ENCODE results near the gene ERMP1.
"Not testable (repeated sequence)": the region's sequence is repeated elsewhere in the genome, so short reads cannot be mapped to it uniquely, and the experiment has no call there.

ERMP1 gene

DNA sequence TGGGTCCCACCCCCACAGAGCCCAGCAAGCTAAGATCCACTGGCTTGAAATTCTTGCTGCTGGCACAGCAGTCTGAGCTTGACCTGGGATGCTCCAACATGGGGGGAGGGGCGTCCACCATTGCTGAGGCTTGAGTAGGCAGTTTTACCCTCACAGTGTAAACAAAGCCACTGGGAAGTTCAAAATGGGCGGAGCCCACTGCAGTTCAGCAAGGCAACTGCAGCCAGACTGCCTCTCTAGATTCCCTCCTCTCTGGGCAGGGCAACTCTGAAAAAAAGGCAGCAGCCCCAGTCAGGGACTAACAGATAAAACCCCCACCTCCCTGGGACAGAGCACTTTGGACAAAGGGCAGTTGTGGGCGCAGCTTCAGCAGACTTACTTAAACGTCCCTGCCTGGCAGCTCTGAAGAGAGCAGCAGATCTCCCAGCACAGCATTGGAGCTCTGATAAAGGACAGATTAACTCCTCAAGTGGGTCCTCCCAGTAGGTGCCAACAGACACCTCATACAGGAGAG, 53.2 kb downstream of the ERMP1 start:
- not testable (repeated sequence) for DNase-seq

DNA sequence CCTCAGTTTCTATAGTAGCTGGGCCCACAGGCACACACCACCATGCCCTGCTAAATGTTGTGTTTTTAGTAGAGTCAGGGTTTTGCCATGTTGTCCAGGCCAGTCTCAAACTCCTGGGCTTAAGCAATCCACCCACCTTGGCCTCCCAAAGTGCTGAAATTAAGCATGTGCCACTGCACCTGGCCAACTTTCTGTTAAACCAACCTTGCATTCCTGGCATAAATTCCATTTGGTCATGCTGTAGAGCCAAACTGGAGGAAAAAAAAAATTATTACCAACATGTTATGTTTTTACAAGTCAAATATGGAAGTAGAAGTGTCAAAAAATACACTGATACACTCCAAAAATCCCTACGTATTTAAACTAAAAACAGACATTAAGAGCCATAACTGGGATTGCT, 54.1 kb downstream of the ERMP1 start:
- no peak for DNase-seq

DNA sequence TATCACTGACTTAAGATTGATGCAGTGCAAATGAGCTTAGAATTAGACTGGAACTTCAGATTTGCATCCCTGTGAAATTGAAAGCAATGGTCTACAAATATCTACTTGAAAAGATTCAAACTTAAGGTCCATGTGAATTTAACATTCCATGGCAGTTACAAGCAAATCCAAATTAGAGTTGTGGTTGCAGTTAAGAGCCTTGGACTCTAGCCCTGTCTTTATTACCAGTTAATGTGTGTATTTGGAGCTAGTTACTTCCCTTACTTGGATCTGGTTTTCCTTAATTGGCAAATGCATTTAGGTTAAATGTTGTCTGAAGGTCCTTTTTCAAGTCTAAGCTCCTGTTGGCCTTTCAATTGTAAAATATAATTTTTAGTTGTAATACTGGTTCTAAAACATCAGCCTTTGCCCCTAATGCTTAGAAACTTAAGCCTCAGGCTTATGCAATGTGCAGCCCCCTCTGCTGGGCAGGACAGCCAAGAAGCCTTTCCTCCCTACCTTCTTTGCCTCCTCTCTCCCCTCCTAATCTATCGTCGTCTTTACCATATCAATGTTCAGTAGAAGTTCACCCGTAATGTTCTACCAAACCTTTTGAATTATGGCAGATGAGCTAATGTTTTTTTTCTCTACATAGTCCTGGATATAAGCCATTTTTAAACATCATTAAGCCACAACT, 59.5 kb downstream of the ERMP1 start:
- DNase-seq = no peak

DNA sequence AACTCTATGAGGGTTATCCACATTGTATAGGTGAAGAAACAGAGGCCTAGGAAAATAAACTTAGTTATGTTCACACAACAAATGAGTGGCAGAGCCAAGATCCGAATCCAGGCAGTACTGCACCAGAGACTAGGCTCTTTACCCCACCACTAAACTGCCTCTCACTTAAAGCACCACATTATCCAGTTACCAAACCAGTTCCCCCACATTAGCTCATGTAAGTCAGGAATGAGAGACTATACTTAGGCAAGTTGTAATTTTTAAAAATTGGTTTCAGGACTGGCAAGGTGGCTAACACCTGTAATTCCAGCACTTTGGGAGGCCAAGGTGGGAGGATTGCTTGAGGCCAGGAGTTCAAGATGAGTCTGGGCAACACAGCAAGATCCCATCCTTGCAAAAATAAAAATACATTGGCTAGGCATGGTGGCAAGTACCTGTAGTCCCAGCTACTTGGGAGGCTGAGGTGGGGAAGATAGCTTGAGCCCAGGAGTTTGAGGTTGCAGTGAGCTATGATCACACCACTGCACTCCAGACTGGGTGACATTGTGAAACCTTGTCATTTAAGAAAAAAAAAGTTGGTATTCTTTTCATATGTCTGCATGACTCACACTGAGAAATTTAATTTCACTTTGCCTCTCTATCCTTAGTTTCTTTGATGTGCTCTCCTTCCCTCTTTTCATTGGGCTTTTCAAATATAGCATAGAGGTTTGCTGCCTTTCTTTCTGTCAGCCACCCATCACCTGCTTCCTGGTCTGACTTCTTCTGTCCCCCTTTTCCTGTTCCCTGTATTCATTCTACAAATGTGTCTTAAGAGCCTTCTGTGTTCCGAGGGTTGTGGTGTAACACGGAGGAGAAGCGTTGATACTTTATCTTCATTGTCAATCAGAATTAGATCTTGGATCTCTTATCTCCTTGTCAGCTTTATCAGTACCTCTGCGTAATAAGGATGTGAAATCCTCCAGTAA, 64.7 kb downstream of the ERMP1 start:
- no peak for DNase-seq

DNA sequence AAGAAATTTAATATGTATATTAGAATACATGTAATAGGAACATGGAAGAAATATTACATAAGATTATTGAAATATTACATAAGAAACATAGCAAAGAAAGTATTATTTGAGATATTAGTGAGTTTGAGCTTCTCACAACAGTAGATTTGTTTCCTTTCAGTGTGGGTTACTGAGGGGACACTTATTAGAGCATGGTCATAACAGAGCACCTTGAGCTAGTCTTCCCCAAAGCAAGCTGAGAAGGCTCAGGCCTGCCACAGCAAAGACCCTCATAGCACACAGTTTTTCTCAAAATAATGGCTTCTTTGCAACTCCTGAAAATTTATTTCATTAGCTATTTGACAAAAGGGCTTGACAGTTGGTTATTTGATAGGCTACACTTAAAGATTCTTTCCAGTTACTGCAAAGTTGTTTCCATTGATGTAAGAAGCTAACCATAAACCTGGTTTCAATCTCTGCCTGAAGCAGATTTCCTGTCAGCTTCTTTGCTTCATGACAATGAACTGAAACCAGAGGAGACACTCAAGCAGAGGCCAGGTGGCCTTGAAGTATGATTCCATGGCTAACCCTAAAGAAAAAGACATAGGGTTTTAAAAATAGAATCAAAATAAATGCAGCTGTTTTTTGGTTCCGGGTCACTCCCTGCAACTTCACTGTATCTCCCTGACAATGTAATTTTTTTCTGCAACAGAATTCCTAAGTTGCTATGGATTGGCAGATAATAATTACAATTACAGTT, 68.6 kb downstream of the ERMP1 start:
- DNase-seq = no peak

DNA sequence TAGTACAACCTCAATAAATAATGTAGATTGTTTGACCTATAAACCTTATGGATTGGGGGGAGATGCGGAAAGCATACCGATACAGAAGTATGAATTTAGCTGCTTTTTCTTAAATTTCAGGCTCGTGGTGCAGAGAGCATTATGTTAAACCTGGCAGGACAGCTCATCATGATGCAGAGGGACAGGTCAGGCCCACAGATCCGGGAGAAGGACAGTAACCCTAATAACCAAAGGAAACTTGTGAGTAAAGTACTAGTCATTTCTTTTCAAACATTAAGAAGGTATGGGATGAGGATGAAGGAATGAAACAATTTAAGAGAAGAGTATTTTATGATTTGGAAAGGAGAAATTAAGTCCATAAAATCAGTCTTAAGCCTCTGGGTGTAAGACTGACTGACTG, 70.5 kb downstream of the ERMP1 start:
- no peak for DNase-seq

DNA sequence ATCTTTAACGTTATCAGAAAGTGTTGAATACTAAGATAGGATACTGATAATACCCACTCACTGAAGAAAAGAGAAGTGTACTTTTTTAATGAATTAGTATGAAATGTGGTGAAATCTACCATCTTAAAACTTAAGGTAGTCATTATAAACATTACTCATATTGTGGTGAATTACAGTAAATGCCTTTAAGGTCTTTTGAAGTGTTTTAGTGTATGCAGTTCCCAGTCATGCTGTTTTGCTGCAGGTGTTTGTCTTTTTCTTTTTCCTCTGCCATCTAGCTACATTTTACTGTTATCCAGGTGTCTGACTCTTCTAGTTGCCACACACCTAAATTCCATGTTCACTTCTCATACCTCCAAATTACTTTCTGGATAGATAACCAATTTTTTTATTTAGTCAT, 72.6 kb downstream of the ERMP1 start:
- DNase-seq = no peak

DNA sequence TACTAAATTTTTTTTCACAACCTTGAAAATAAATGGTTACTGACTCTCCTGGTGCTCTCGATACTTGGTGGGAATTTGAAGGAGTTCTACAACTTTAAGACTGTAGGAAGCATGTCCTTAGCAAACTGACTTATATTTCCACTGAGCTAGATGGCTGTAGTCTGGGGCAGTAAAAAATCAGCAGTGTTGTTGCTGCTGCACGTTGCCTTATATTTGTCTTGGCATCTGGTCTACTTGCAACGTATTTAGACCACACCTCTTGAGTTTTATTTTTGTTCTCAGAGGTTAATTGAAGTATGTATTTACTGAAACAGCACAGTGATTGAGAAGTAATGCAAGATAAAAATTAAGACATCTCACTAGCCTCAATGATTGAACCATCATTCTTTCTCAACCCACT, 76.3 kb downstream of the ERMP1 start:
- DNase-seq = no peak

DNA sequence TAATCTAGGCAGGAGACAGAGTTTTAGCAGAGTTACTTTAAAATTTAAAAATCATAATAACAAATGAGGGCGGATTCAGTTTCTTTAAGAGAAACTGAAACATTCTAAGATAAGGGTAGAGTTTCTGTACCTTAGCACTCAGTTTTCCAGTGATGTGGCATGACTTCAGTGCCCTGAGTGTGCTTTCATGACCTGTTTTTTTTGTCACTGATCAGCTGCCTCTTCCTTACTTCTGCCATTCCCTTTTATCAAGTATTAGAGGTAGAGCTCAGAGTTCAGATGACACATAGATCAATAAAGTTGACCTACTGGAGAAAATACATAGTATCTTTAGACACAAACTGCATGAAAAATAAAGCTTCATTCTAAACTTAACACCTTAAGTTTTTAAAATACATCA, 82.3 kb downstream of the ERMP1 start:
- no peak for DNase-seq

DNA sequence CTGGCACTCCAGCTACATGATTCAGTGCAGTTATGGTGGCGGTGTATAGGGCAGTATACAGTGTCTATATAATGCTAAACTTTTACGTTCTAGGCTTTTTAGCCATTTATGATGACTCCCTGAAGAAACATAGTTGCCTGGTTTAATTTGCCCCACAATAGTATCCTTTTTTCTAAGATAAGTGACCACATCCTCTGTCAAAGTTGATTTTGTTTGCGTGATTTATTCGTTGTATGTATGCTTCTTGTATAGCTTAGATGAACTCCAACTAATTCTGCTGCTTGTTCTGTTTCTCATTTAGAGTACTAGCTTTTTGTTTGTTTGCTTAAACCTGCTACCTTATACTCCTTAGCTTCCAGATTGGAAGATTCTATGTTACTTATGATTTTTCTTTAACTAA, 83.6 kb downstream of the ERMP1 start:
- no peak for DNase-seq

DNA sequence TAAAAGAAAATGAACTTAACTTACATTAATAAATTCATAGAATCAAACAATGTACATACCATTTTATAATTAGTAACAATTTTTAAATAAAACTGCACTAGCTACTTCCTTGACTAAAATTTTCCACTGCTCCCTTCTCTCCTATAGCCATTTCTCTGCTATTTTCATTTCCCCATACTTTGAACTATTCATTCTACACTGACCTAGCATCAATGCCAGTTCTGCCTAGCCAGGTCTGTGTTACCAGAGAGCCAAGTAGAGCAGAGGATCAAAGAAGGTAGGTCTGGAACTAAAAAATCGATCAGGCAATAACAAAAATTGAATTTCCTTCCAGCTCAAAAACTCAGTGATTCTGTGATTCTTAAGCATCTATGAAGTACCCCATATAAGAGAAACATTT, 84.5 kb downstream of the ERMP1 start:
- DNase-seq = no peak

DNA sequence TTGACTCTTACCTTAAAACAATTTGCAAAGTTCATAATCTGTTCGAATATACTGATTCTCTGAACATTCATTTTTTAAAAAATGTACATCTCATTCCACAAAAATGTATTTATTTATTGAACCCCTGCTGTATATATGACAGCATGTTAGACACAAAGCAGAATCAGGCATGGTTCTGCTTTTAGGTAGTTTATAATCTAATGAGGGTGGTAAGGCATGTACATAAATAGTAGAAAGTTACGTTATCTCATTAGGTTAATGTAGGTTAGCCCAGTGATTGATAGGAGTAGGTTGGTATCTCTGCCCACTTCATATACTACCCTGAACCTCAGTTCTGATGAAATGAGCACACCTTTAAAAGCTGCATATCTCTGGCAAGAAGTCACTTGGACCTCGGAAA, 89.8 kb downstream of the ERMP1 start:
- DNase-seq = no peak

DNA sequence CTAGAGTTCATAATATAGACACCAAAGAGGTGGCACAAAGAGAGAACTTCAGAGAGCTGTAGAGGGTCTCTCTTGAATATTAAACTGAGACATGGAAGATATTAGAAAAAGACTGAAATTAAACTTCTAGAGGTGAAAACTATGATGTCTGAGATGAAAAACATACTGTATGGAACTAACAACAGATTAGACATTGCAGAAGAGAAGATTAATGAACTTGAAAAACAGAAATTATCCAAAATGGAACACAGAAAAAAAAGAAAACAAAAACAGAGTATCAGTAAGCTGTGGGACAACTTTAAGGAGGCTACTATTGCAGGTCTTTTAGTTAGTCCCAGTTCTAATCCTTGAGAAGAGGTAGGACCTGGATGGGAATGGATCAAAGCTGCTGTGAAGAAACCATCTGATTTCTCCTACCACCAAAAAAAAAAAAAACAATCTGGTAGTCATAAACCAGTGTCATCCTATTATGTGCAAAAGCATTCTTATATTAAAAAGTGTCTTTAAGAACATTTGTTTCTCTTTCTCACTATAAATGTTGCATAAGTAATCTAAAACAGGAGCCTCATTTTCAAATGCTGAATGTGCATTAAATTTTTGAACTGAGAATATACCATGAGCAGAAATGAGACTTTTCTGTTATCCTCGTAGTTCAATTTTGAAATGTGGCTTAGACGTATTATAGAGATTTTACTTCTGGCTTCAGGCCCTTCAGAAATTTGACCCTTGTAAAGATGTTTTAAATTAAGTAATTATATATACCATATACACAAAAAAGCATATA, 96.2 kb downstream of the ERMP1 start:
- no peak for DNase-seq

DNA sequence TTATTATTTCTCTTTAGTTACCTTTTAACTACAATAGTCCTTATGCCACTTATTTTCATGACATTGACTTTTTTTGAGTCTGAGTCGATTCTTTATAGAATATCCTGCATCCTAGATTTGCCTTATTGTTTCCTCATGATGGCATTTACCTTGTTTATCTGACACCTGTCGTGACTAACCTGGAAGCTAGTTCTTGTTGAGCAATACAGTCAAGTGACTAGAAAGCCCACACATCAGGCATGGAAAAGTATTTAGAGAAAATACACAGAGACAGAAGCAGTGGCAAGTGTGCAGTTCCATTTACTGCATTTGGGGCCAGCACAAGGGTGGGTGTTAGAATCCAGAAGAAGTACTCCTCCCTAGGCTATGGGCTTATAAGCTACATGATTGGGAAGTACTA, 97.8 kb downstream of the ERMP1 start:
- no peak for DNase-seq

All from CD4-positive, alpha-beta T cell treated with Interleukin-21 for 1 hour (primary cell).